ENCODE data around the gene LENEP.
"Not testable (repeated sequence)": the region's sequence is repeated elsewhere in the genome, so short reads cannot be mapped to it uniquely, and the experiment has no call there.

Gene LENEP

DNA sequence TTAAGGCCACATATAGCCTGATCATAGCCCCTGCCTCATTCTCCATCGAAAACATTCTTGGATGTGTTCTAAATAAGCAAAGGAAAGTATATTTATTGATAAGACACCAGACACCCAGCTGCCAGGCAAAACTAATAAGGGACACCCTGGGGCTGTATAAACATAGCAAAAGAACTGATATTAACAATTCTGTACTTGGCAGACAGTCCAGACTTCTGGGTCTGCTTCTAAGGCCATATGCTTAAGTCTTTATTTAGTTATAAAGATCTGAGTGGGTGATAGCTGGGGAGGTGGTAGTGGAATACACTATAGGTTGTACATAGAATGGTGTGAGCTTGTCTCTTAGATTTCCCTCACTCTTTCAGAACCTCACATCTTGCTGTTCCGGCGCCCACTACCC lies 15.0 kb upstream of the LENEP start:
- TF ChIP-seq, protein P1, sequence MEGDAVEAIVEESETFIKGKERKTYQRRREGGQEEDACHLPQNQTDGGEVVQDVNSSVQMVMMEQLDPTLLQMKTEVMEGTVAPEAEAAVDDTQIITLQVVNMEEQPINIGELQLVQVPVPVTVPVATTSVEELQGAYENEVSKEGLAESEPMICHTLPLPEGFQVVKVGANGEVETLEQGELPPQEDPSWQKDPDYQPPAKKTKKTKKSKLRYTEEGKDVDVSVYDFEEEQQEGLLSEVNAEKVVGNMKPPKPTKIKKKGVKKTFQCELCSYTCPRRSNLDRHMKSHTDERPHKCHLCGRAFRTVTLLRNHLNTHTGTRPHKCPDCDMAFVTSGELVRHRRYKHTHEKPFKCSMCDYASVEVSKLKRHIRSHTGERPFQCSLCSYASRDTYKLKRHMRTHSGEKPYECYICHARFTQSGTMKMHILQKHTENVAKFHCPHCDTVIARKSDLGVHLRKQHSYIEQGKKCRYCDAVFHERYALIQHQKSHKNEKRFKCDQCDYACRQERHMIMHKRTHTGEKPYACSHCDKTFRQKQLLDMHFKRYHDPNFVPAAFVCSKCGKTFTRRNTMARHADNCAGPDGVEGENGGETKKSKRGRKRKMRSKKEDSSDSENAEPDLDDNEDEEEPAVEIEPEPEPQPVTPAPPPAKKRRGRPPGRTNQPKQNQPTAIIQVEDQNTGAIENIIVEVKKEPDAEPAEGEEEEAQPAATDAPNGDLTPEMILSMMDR (IDR thresholded peaks at IDR 0.05; ENCODE audit: insufficient read depth, missing control alignments) = no peak
- DNase-seq (ENCODE audit: insufficient read length, low spot score) (no peak), FAIRE-seq (no peak)

DNA sequence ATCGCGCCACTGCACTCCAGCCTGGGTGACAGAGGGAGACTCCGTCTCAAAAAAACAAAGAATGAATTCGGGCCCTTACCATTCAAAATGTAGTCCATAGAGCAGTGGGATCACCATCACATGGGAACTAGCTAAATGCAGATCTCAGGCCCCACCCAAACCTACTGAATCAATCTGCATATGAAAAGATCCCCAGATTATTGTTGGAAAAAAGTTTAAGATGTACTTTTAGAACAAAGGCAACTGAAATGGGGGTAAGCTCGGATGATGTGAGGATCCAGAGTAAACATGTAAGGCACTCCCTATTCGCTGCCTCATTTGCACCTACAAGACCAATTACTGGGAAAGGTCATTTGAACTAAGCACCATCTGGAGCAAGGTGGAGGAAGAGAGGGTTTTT lies 11.0 kb upstream of the LENEP start:
- FAIRE-seq (no peak), DNase-seq (ENCODE audit: insufficient read length, low spot score) (no peak)
- TF ChIP-seq, protein P1 (IDR thresholded peaks at IDR 0.05; ENCODE audit: insufficient read depth, missing control alignments) = no peak

DNA sequence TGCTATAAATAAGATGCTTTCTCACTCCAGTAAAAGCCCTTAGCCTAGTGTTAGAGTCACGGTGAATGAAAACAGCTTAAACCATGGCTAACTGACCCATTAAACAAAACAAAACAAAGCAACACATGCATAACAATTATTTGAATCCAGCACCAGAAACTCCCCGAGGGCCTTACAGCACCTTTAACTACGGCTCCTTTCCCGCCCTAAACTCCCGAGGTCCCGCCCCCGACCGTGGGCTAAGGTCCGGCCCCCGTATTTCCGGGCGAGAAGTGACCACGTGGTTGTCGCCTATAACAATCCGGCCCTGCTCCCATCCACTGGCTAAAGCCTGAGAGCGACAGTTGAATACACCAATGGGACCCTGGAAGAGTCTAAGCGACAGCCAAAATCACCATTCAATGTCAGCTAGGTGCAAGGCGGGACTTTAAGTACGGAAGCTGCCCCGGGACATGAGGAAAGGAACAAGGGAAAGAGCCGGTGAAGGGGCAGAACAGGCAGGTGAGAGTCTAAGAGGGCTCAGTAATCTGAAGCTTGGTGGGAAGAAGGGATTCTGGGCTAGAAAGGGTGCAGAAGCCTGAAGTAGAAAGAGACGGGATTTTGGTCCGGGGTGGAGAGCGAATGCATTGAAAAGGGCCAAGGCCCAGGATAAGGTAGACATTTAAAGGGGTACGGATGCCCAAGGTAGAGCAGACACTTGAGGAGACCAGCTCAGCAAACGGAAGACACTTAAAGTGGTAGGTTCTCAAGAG lies 10.3 kb upstream of the LENEP start, which contains the start of gene FLAD1:
TSS of gene FLAD1 (plus strand) at position 448 of the 752 bp plus-strand sequence. CDS start 351 bp downstream, outside the sequence.
- peak; percentile 99 for DNase-seq (ENCODE audit: insufficient read length, low spot score)
- TF ChIP-seq, protein P1 (IDR thresholded peaks at IDR 0.05; ENCODE audit: insufficient read depth, missing control alignments) = no peak
- FAIRE-seq = peak; percentile 11

DNA sequence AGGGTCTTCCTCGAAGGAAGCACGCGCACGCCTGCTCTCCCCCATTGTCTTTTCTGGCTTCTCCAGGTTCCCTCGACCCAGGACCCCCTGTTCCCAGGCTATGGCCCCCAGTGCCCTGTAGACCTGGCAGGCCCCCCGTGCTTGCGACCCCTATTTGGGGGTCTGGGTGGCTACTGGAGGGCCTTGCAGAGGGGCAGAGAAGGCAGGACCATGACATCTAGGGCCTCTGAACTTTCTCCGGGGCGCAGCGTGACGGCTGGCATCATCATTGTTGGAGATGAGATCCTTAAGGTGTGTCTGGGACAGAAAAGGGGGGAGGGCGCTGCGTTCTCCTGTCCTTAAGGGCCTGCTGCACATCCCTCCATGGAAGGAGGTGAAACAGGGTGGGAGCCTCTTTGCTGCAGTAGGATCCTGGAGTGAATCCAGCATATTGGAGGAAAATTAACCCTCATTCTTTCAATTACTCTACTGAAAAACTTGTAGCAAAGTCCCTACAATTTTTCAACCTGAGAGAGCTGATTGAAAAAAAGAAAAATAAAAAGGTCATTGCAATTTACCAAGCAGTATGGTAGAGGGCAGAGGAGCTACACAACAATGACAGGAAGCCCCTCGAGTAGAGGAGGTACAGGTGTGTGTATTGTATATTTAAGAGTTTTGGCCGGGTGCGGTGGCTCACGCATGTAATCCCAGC lies 9.5 kb upstream of the LENEP start:
- TF ChIP-seq, protein P1 (IDR thresholded peaks at IDR 0.05; ENCODE audit: insufficient read depth, missing control alignments) = no peak
- FAIRE-seq (no peak), DNase-seq (ENCODE audit: insufficient read length, low spot score) (no peak)

DNA sequence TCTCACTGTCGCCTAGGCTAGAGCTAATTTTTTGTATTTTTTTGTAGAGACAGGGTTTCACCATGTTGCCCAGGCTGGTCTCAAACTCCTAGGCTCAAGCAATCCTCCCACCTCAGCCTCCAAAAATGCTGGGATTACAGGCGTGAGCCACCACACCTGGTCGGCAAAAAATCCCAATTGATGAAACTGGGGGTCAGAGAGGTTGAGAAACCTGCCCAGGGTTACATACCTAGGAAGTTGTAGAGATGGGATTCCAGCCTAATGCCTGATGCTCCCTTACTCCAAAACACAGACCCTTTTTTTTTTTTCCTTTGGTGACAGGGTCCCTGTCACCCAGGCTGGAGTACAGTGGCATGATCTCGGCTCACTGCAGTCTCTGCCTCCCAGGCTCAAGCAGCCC lies 6.7 kb upstream of the LENEP start:
- not testable (repeated sequence) for FAIRE-seq; DNase-seq (ENCODE audit: insufficient read length, low spot score)

DNA sequence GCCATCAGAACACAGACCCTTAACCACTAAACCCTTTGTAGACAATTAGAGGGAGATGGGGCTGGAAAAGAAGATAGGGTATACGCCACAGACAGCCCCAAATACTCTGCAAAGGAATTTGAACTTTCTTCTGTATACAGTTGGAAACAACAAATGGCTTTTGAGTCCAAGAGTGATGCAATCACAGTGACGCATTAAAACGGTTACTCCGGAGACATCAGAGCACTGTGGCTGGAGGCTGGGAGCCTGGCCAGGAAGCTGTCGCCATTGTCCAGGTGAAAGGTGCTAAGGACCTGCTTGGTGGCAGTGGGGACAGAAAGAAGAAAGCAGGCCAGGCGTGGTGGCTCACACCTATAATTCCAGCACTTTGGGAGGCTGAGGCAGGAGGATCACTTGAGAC lies 6.1 kb upstream of the LENEP start:
- DNase-seq (ENCODE audit: insufficient read length, low spot score) (no peak), FAIRE-seq (no peak)
- TF ChIP-seq, protein P1 (IDR thresholded peaks at IDR 0.05; ENCODE audit: insufficient read depth, missing control alignments) = no peak

DNA sequence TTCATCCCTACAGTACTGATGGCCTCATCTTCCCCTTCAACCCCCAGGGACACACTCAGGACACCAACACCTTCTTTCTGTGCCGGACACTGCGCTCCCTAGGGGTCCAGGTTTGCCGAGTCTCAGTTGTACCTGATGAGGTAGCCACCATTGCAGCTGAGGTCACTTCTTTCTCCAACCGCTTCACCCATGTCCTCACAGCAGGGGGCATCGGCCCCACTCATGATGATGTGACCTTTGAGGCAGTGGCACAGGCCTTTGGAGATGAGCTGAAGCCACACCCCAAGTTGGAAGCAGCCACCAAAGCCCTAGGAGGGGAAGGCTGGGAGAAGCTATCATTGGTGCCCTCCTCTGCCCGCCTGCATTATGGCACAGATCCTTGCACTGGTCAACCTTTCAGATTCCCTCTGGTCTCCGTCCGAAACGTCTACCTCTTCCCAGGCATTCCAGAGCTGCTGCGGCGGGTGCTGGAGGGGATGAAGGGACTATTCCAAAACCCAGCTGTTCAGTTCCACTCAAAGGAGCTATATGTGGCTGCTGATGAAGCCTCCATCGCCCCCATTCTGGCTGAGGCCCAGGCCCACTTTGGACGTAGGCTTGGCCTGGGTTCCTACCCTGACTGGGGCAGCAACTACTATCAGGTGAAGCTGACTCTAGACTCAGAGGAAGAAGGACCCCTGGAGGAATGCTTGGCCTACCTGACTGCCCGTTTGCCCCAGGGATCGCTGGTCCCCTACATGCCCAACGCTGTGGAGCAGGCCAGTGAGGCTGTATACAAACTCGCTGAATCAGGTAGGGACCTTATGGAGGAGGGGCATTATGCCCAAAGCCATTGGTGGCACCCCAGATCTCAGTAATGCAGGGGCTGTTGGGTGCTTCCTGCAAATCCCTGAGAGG lies 5.1 kb upstream of the LENEP start:
- DNase-seq (ENCODE audit: insufficient read length, low spot score) (no peak), FAIRE-seq (no peak)
- TF ChIP-seq, protein P1 (IDR thresholded peaks at IDR 0.05; ENCODE audit: insufficient read depth, missing control alignments) = peak; percentile 10
